Esophagus squamous epithelium (tissue), 5 donors: ENCODE measurements around the gene SIX1. TPM values are rescaled to one million over a fixed set of nuclear protein-coding genes. Genes with fewer than 3 reads are reported as not detected.

Experiments
- DNase-seq: peaks from one replicate; lab custom pipeline; 2025; lab: John Stamatoyannopoulos, UW
- H3K27ac ChIP-seq, 4 donors: fragments of 200-600 bp; sonication (generic); one replicate each; pipeline ENCODE4 v1.5.1; 2016 to 2019; ENCODE audit warnings: mild to moderate bottlenecking in 1 of 4
- H3K27me3 ChIP-seq, 4 donors: fragments of 200-600 bp; sonication (generic); 1 replicate in 3 of 4; 2 replicates in 1 of 4; pipeline versions ENCODE4 v1.5.1 to v1.6.0; 2017 to 2021; ENCODE audit warnings: antibody characterized with exemption in 1 of 4
- H3K36me3 ChIP-seq, 3 donors: fragments of 200-600 bp; sonication (generic); one replicate each; pipeline ENCODE4 v1.5.1; 2016 to 2019
- H3K4me1 ChIP-seq, 3 donors: fragments of 200-600 bp; sonication (generic); one replicate each; pipeline ENCODE4 v1.5.1; 2017 to 2019
- H3K4me3 ChIP-seq, 4 donors: fragments of 200-600 bp; sonication (generic); 1 replicate in 3 of 4; 2 replicates in 1 of 4; pipeline ENCODE4 v1.5.1; 2016 to 2019; ENCODE audit warnings: mild to moderate bottlenecking in 2 of 4, moderate library complexity in 1 of 4
- H3K9me3 ChIP-seq, 3 donors: fragments of 200-600 bp; sonication (generic); one replicate each; pipeline ENCODE4 v1.5.1; 2016 to 2019
- POLR2A ChIP-seq, 4 donors: fragments of 450-650 bp; IDR thresholded peaks; one replicate each; pipeline ENCODE4 v1.6.1; 2017; ENCODE audit warnings: antibody characterized with exemption in 4 of 4, mild to moderate bottlenecking in 4 of 4, moderate library complexity in 3 of 4
- WGBS, 2 donors: methylation state at CpG; one replicate each; pipeline ENCODE4 v1.1.5; 2018; 5-methylcytosine and 5-hydroxymethylcytosine counted together
- intact Hi-C: fragments of 100-400 bp; cut with DNase I; formaldehyde crosslinking; loops from one replicate; pipeline ENCODE4 v1.15.0; 2022
- total RNA-seq, 4 donors: library from RNA; depleted of rRNA; stranded (reverse); fragments of >200 nt; gene quantifications; one replicate each; pipeline ENCODE4 v1.1.0, GENCODE V29; 2016
- TF ChIP-seq, protein P1 (sequence below), 6 experiments: fragments of 450-650 bp in 4 of 6; fragments of 200-600 bp in 2 of 6; sonication (generic) in 2 of 6; IDR thresholded peaks; one replicate each; pipeline ENCODE4 v1.5.1; 2016 to 2019; ENCODE audit warnings: antibody characterized with exemption in 6 of 6, mild to moderate bottlenecking in 4 of 6, moderate library complexity in 4 of 6
- donor health status: DM: yes; HTN: yes; CAD: no.

SIX1 gene
- total RNA-seq, 4 donors from 2014 or later = 0.23 TPM; not detected in 3

DNA sequence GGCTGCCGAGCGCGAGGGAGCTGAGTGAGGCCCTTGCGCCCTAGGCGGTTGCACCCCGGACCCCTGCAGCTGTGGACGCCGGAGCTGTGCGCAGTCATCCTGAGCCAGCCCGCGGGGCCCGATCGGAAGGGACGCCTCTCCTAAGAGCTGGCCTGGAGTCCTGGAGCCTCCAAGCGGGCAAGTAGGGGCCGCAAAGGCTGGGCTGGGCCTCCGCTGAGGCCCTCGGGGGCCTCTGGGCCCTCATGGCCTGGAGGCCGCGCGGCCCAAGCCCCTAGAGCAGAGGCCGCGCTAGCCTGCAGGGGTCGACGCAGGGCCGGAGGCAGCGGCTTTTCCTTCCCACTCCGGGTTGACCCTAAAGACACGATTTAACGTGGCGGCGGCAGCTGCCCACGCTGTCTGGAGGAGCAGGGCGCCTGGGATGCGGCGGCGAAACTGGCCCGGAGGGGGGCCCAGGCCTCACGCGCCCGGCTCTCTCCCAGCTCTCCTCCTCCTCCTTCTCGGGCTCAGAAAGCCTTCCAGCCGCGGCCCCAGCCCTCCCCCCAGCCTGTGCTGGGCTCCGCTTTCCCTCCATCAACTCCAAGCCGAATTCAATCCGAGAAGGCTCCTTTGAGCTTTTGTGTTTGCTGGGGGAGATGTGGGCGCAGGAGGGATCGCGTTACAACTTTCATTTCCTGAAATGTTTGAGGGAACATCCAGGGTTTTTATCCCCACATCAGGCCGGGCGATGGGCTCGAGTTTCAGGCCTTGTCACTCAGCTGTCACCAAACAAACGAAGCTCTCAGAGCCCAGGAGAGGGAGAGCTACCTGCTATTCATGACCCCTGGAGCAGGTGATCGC, 11.6 kb downstream of the SIX1 start:
- no peak for DNase-seq
- H3K36me3 ChIP-seq = no peaks in the 10 kb centered on the region
- peaks cover 25 to 82% (median 36%) of the 10 kb centered on the region in 4 donors for H3K27me3 ChIP-seq
- H3K4me3 ChIP-seq = peak overlapping the region in 3 of 4 donors; percentile 3 to 51 (median 33)
- no peak for TF ChIP-seq POLR2A (IDR thresholded peaks at IDR 0.05)
- TF ChIP-seq, protein P1, sequence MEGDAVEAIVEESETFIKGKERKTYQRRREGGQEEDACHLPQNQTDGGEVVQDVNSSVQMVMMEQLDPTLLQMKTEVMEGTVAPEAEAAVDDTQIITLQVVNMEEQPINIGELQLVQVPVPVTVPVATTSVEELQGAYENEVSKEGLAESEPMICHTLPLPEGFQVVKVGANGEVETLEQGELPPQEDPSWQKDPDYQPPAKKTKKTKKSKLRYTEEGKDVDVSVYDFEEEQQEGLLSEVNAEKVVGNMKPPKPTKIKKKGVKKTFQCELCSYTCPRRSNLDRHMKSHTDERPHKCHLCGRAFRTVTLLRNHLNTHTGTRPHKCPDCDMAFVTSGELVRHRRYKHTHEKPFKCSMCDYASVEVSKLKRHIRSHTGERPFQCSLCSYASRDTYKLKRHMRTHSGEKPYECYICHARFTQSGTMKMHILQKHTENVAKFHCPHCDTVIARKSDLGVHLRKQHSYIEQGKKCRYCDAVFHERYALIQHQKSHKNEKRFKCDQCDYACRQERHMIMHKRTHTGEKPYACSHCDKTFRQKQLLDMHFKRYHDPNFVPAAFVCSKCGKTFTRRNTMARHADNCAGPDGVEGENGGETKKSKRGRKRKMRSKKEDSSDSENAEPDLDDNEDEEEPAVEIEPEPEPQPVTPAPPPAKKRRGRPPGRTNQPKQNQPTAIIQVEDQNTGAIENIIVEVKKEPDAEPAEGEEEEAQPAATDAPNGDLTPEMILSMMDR (IDR thresholded peaks at IDR 0.05) = no peak
- intact Hi-C loops = no loop called here
- H3K4me1 ChIP-seq = peaks cover 8 to 27% (median 14%) of the 10 kb centered on the region in 3 donors
- WGBS, 2 donors = 8 to 13% methylated on average over 4 to 35 of the region's 55 CpGs
- no peak overlapping the region for H3K27ac ChIP-seq
- H3K9me3 ChIP-seq = no peaks in the 10 kb centered on the region

DNA sequence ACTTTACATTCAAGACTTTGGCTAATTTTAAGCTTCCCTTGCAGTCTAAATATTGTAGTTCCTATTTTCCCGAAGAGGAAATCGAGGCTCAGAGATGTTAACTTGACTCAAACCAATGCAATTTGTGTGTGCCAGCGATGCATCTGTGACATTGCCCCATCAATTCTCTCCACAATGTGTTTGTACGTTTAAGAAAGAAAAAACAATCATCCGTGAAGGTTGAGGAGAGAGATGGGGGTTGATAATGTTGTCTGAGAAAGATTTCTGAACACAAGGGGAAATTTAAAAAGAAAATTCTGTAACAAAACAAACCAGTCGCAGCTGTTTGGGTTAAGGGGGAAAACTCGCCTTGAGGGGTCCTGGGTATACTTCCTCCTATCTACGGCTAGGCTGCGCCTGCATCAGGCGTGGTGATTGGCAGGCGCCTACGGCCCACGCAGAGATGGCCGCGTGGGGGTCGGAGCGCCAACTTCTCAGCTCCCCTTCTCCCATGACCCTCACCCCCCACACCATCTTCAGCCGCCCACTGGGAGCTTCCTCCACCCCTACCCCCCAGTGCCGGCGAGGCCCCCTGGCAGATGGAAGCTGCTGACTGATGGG, 12.3 kb downstream of the SIX1 start:
- 62 to 68% methylated on average over 13 of the region's 20 CpGs for WGBS, 2 donors
- Histone ChIP-seq H3K9me3 (no peaks in the 10 kb centered on the region), H3K27me3 (peaks cover 18 to 75% (median 30%) of the 10 kb centered on the region in 4 donors), H3K4me1 (peaks cover 7 to 19% (median 8%) of the 10 kb centered on the region in 3 donors), H3K36me3 (no peaks in the 10 kb centered on the region), H3K27ac (no peak overlapping the region), H3K4me3 (no peak overlapping the region)
- intact Hi-C loops = no loop called here
- TF ChIP-seq, protein P1 (IDR thresholded peaks at IDR 0.05) = no peak
- TF ChIP-seq POLR2A (IDR thresholded peaks at IDR 0.05) = no peak
- no peak for DNase-seq

- intact Hi-C loops = no loop called here
- 42 to 57% methylated on average over 4 of the region's 4 CpGs for WGBS, 2 donors
These were observed 15.1 kb downstream of the SIX1 start for GRCh38 chr14:60634153-60634552.

GRCh38 chr14:60632777-60633176, 16.5 kb downstream of the SIX1 start:
- no peak for DNase-seq
- no peak overlapping the region for H3K4me3 ChIP-seq
- TF ChIP-seq, protein P1 (IDR thresholded peaks at IDR 0.05) = no peak
- no peak for TF ChIP-seq POLR2A (IDR thresholded peaks at IDR 0.05)
- peaks cover 4 to 8% (median 5%) of the 10 kb centered on the region in 3 donors for H3K4me1 ChIP-seq
- no peaks in the 10 kb centered on the region for H3K36me3 ChIP-seq
- 61 to 63% methylated on average over 2 of the region's 2 CpGs for WGBS, 2 donors
- no peaks in the 10 kb centered on the region for H3K9me3 ChIP-seq
- no peak overlapping the region for H3K27ac ChIP-seq
- H3K27me3 ChIP-seq = peaks cover 5 to 36% (median 8%) of the 10 kb centered on the region in 4 donors
- intact Hi-C loops = no loop called here

More at GRCh38 chr14:60634153-60634552, 15.1 kb downstream of the SIX1 start:
- H3K27ac ChIP-seq = no peak overlapping the region
- H3K4me1 ChIP-seq = peaks cover 7 to 13% (median 8%) of the 10 kb centered on the region in 3 donors
- H3K36me3 ChIP-seq = no peaks in the 10 kb centered on the region
- DNase-seq = no peak
- no peaks in the 10 kb centered on the region for H3K9me3 ChIP-seq
- H3K4me3 ChIP-seq = no peak overlapping the region
- TF ChIP-seq POLR2A (IDR thresholded peaks at IDR 0.05) = no peak
- TF ChIP-seq, protein P1 (IDR thresholded peaks at IDR 0.05) = no peak
- peaks cover 5 to 47% (median 15%) of the 10 kb centered on the region in 4 donors for H3K27me3 ChIP-seq

GRCh38 chr14:60632257-60632656, 17.0 kb downstream of the SIX1 start:
- TF ChIP-seq, protein P1 (IDR thresholded peaks at IDR 0.05) = no peak
- TF ChIP-seq POLR2A (IDR thresholded peaks at IDR 0.05) = no peak
- intact Hi-C loops = no loop called here
- Histone ChIP-seq H3K9me3 (no peaks in the 10 kb centered on the region), H3K36me3 (no peaks in the 10 kb centered on the region), H3K4me3 (no peak overlapping the region), H3K27me3 (peaks cover under 1 to 34% (median 4%) of the 10 kb centered on the region in 4 donors), H3K27ac (no peak overlapping the region), H3K4me1 (peaks cover 0 to 3% (median 0%) of the 10 kb centered on the region in 3 donors)
- 39 to 49% methylated on average over 3 of the region's 3 CpGs for WGBS, 2 donors
- DNase-seq = no peak
